ENCODE results near the gene PTCH1.

The PTCH1 gene

GRCh38 chr9:95446984-95447383 lies 69.8 kb downstream of the PTCH1 start (continued):
- TF ChIP-seq ZBTB26 (tag by site-specific recombination; optimal IDR thresholded peaks at IDR 0.05) (no peak), ZNF76 (tag by site-specific recombination; IDR thresholded peaks at IDR 0.05; ENCODE audit: borderline replicate concordance, low read depth) (no peak), ZNF837 (tag by site-specific recombination; IDR thresholded peaks at IDR 0.05) (no peak), ZNF701 (tag by site-specific recombination; IDR thresholded peaks at IDR 0.05) (no peak), ELK4 (IDR thresholded peaks at IDR 0.05; ENCODE audit: borderline replicate concordance, low read depth, low read length) (no peak), ZNF350 (tag by site-specific recombination; IDR thresholded peaks at IDR 0.05) (no peak), ZFP41 (tag by site-specific recombination; IDR thresholded peaks at IDR 0.05; ENCODE audit: borderline replicate concordance) (no peak), ZNF302 (tag by site-specific recombination; IDR thresholded peaks at IDR 0.05; ENCODE audit: low read depth) (no peak), ZNF239 (tag by site-specific recombination; IDR thresholded peaks at IDR 0.05) (no peak), ZNF548 (tag by site-specific recombination; IDR thresholded peaks at IDR 0.05) (no peak), ZNF394 (tag by site-specific recombination; IDR thresholded peaks at IDR 0.05; ENCODE audit: borderline replicate concordance) (no peak), ZSCAN23 (tag by site-specific recombination; IDR thresholded peaks at IDR 0.05) (no peak), ZNF629 (tag by site-specific recombination; IDR thresholded peaks at IDR 0.05) (no peak)
- TF ChIP-seq, protein P1, sequence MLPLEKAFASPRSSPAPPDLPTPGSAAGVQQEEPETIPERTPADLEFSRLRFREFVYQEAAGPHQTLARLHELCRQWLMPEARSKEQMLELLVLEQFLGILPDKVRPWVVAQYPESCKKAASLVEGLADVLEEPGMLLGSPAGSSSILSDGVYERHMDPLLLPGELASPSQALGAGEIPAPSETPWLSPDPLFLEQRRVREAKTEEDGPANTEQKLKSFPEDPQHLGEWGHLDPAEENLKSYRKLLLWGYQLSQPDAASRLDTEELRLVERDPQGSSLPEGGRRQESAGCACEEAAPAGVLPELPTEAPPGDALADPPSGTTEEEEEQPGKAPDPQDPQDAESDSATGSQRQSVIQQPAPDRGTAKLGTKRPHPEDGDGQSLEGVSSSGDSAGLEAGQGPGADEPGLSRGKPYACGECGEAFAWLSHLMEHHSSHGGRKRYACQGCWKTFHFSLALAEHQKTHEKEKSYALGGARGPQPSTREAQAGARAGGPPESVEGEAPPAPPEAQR (tag by site-specific recombination; IDR thresholded peaks at IDR 0.05) = no peak
- TF ChIP-seq, protein P2, sequence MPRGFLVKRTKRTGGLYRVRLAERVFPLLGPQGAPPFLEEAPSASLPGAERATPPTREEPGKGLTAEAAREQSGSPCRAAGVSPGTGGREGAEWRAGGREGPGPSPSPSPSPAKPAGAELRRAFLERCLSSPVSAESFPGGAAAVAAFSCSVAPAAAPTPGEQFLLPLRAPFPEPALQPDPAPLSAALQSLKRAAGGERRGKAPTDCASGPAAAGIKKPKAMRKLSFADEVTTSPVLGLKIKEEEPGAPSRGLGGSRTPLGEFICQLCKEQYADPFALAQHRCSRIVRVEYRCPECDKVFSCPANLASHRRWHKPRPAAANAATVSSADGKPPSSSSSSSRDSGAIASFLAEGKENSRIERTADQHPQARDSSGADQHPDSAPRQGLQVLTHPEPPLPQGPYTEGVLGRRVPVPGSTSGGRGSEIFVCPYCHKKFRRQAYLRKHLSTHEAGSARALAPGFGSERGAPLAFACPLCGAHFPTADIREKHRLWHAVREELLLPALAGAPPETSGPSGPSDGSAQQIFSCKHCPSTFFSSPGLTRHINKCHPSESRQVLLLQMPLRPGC (tag by site-specific recombination; IDR thresholded peaks at IDR 0.05) = no peak

DNA sequence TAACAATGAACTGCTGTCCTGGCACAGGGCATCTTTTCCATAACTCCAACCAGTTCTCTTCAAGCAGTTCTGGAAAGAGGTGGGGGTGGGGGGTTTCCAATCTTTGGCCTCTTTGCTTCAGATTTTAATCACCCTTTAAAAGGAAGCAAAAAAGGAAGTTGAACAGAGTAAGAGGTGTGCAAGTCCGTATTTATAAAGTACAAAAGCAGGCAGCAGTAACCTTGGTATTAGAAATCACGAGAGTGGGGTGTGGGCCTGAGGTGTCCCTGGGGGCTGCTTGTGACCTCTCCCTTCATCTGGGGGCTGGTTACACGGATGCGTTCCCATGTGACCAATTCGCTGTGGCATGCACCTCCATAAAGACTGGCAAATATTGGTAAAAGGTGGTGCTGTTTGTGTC lies 70.5 kb downstream of the PTCH1 start:
- POLR2A ChIA-PET = no interaction called here
- Histone ChIP-seq H3K36me3 (ENCODE audit: control insufficient read depth in 2 of 2, insufficient read depth in 1 of 2, low read length in 2 of 2) (peaks cover 12 to 74% of the 10 kb centered on the region in 2 experiments; a peak in 2 of 3 replicates), H3K4me1 (ENCODE audit: control insufficient read depth, insufficient read depth, low read length) (no peaks in the 10 kb centered on the region), H3K4me3 (ENCODE audit: low read depth, low read length) (no peak overlapping the region), H3K9me3 (ENCODE audit: control insufficient read depth, insufficient read depth, low read depth, low read length) (no peaks in the 10 kb centered on the region), H3K27ac (ENCODE audit: extremely low read depth, low read depth, low read length) (no peak overlapping the region)
- TF ChIP-seq ZNF341 (tag by site-specific recombination; IDR thresholded peaks at IDR 0.05; ENCODE audit: low read depth) = no peak
- no peak for TF ChIP-seq TRIM28 (IDR thresholded peaks at IDR 0.05; ENCODE audit: borderline replicate concordance, low read length)
- TF ChIP-seq ZNF670 (tag by site-specific recombination; IDR thresholded peaks at IDR 0.05; ENCODE audit: low read depth) = no peak
- no peak for TF ChIP-seq RBAK (tag by site-specific recombination; IDR thresholded peaks at IDR 0.05)
- no peak for TF ChIP-seq ZNF777 (tag by site-specific recombination; IDR thresholded peaks at IDR 0.05; ENCODE audit: borderline replicate concordance)
- TF ChIP-seq ZNF138 (tag by site-specific recombination; IDR thresholded peaks at IDR 0.05; ENCODE audit: borderline replicate concordance) = no peak
- no peak for TF ChIP-seq ZNF112 (tag by site-specific recombination; IDR thresholded peaks at IDR 0.05)
- no peak for TF ChIP-seq ZNF280C (tag by site-specific recombination; IDR thresholded peaks at IDR 0.05)
- no peak for TF ChIP-seq SCRT2 (tag by site-specific recombination; IDR thresholded peaks at IDR 0.05)
- TF ChIP-seq, protein P3, sequence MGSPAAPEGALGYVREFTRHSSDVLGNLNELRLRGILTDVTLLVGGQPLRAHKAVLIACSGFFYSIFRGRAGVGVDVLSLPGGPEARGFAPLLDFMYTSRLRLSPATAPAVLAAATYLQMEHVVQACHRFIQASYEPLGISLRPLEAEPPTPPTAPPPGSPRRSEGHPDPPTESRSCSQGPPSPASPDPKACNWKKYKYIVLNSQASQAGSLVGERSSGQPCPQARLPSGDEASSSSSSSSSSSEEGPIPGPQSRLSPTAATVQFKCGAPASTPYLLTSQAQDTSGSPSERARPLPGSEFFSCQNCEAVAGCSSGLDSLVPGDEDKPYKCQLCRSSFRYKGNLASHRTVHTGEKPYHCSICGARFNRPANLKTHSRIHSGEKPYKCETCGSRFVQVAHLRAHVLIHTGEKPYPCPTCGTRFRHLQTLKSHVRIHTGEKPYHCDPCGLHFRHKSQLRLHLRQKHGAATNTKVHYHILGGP (tag by site-specific recombination; IDR thresholded peaks at IDR 0.05) = no peak
- CTCF ChIA-PET = interaction anchor here (0.7 kb wide), 1 partner anchor 381 kb away, joined by 3 read pairs; no protein-coding TSS in a partner anchor

Measured in HEK293 (cell line).